Activated gamma-delta T cell treated with Interleukin-2 at 50 U/mL for 16 hours (primary cell): ENCODE results near the gene PLEKHA3.
"Not testable (repeated sequence)": the region's sequence is repeated elsewhere in the genome, so short reads cannot be mapped to it uniquely, and the experiment has no call there.

ENCODE experiments used
- DNase-seq: peaks from one replicate; pipeline ENCODE4 v3.0.0-alpha.2; 2020

The PLEKHA3 gene

GRCh38 chr2:178480227-178481181 is at the start of gene PLEKHA3:
Gene PLEKHA3, plus strand, starts transcription at chr2:178480457. Its CDS starts 413 bp downstream, at chr2:178480870.
- DNase-seq = peak; percentile 64

- no peak for DNase-seq
Measured at GRCh38 chr2:178436662-178437061, 43.6 kb upstream of the PLEKHA3 start.

DNA sequence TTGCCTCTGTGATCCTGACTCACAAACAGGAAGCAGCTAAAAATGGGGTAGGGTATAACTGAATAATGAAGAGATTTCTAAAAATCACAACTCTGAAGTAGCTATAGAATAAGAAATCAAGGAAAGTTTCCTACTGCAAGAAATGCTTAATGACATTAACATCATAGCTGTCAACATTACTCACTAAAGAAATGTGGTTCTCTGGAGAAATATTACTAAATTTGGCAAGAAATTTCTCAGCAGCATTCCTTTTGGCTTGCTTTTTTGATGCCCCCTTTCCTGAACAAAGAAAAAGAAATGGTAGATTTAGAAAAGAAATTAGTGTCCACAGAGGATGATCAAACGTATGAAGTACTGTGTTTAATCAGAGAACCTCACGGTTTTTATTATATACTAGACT is 38.8 kb upstream of the PLEKHA3 start:
- no peak for DNase-seq

DNA sequence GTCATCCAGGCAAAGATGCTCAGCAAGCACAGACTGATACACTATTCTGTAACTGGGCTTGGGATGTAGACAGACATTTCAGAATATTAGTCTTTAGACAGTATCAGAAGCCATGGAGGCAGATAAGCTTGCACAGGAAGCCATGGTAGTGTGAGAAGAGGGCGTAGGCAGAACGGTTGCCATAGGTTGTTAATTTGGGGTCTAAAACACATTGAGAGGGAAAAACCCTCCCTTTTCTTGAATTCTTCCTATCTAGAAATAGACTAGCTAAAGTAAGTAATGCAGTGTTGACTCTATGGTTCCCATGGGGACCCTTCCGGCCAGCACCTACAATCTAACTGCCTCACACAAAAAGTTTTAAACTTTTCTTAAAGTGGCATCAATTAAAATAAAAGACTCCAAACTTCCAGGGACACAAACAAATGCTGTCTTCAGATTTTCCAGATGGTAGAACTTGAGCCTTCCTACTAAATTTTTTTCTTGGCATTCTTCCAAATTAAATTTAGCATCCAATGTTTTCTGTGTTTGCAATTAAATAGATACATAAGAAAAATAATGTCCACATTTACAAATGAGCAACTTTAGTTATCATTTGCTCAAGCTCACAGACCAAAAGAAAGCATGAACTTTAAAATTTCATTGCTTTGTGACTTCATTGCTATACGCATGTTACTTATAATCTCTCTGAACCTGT is 31.1 kb upstream of the PLEKHA3 start:
- DNase-seq = no peak

DNA sequence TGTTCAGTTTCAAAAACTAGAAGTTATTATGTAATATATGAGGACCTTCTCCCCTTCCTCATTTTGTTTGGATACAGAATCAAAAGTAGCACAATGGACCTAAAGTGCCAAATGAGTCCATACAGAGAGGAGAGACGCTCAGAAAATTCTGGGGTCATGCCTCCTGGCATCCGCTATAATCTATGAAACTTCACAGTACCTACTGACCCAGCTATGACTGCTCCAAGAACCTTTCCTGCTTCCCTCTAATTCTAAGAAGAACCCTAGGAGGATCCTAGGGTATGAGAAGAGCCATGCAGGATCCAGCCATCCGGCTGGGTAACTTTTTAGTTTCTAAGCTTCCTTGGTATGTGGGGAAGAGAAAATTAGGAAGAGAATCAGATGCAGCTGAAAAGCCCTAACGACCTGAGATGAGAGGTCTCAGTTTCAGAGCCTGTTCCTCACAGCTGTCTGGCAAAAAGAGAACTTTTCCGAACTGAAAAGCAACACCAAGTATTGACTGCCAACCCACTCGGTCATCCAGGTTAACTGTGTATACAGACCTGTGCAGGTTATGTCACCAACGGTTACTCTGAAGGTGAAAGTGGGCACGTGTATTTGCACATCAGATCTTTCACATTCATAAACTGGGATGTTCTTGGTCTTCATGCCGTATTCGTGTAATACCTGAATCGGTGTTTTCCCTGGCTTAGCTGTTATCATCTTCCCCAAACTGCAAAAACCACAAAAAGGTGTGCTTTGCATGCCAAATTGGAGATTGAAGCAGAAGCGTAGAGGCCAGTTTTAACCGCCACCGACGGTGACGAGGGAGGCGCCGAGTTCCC is 30.3 kb upstream of the PLEKHA3 start:
- no peak for DNase-seq

- peak; percentile 69 for DNase-seq
Measured at GRCh38 chr2:178450524-178450773, 29.8 kb upstream of the PLEKHA3 start.

- DNase-seq = peak; percentile 94
Measured at GRCh38 chr2:178450774-178451525, 29.3 kb upstream of the PLEKHA3 start, which contains the start of the genes PJVK and PRKRA. Gene PJVK, plus strand, starts transcription at chr2:178451378. Its CDS starts 2,032 bp downstream, at chr2:178453410. Gene PRKRA, minus strand, starts transcription at chr2:178451175. Its CDS starts 145 bp downstream, at chr2:178451030.

- no peak for DNase-seq
Measured at GRCh38 chr2:178452334-178452733, 27.9 kb upstream of the PLEKHA3 start.

DNA sequence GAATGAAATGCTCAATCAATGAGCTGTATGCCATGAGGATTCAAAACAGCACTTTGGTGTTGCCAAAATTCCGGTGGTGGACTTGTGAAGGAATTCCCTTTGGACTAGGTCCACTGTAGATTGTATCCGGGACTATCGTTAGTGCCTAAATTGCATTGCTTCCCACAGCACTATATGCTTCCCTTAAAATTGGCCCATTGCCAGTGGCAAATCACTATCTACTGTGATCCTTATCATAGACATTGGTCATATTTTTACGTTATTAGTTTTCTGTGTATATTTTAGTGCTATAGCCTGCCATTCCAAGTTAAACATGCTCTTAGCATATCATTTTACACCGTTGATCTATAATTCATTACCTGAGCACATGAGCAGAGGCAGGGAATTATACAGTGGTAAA is 27.4 kb upstream of the PLEKHA3 start:
- DNase-seq = no peak

DNA sequence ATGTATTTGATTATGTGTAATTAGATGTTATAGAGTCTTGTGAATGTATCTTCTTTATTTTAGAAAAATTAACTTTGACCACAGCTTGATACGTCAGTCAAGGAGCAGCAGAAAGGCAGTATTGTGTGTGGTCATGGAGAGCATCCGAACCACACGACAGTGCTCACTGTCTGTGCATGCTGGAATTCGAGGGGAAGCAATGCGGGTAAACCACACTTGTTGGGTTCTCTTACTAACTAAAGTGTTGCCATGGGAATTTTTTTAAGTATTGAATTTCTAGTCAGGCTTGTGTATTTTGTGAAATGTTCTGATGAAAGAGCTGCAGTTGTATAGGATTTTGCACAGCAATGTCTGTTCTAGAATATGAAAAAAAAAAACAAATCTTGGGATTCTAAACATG is 24.3 kb upstream of the PLEKHA3 start:
- DNase-seq = no peak

DNA sequence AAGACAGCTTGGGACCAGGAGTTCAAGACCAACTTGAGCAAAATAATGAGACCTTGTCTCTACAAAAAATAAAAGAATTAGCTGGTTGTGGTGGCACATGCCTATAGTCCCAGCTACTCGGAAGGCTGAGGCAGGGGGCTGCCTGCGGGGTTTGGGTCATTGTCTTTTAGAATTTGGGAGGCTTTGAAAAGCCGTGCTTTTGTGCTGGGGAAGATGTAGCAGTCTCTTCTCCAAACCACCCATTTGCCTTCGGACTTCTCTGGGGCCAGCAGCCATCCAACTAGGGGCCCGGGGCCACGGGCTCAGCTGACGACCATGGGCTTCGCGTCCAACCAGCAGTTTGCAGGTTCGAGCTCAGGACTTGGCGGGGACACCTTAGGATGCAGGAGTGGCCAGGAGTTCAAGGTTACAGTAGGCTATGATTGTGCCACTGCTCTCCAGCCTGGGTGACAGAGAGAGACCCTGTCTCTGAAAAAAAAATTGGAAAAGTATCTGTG is 22.8 kb upstream of the PLEKHA3 start:
- no peak for DNase-seq

DNA sequence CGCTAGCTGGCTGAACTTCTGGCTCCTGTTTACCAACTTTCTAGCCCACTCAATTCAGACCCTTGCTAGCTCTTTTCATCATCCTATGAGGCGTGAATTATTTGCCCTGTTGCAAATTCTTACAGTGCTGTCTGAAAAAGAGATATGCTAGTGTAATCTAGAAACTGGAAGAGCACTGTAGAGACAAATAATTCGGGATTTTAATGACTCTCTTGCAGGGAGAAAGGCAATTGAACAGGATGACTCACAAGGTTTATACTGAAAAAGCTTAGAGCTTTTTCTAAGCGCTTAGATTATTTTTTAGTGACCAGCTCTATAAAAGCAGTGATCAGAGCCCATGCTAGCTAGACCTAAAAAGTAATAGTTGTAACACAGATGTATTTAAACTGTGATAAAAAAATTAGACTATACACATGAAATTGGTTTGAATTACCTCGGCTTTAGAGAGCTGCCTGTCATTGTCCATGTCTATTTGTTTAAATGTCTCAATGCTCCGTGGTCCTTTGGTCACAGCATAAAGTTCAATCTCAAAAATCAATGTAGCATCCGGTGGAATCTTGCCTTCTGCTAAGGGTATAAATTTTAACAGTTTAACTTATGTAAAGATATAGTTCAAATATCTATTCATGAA is 10.9 kb upstream of the PLEKHA3 start:
- DNase-seq = no peak

DNA sequence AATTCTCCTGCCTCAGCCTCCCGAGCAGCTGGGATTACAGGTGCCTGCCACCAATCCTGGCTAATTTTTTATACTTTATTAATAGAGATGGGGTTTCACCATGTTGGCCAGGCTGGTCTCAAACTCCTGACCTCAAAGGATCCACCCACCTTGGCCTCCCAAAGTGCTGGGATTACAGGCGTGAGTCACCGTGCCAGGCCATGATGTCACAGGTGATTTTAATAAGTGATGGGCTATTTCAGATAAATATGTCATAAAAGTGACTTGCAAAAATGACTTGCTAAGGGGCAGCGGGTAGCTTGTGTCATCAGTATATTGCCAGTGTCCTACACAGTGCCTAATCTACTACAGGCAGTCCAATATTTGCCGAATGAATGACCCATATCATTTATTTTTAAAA is 8.9 kb upstream of the PLEKHA3 start:
- not testable (repeated sequence) for DNase-seq

GRCh38 chr2:178473373-178473772 is 6.9 kb upstream of the PLEKHA3 start:
- no peak for DNase-seq

DNA sequence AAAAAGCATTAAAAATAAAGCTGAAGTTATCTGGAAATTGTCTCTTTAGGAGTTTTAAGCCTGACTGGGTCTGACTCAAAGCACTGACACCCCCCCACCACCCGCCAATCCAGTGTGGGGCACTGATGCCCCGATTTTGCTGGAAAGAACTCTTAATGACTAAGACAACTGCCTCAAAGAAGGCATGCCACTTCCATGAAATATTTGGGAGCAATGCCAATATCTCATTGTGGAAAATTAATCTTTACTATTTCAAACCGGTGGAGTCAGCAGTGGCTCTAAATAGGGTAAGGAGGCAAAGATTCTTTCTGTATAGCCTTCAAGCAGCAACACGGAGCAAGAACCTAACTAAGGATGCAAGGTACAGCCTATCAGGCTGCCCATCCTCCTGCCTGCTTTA is 6.3 kb upstream of the PLEKHA3 start:
- no peak for DNase-seq

GRCh38 chr2:178474560-178474959 is 5.7 kb upstream of the PLEKHA3 start:
- no peak for DNase-seq

GRCh38 chr2:178476477-178476876 is 3.8 kb upstream of the PLEKHA3 start:
- no peak for DNase-seq

DNA sequence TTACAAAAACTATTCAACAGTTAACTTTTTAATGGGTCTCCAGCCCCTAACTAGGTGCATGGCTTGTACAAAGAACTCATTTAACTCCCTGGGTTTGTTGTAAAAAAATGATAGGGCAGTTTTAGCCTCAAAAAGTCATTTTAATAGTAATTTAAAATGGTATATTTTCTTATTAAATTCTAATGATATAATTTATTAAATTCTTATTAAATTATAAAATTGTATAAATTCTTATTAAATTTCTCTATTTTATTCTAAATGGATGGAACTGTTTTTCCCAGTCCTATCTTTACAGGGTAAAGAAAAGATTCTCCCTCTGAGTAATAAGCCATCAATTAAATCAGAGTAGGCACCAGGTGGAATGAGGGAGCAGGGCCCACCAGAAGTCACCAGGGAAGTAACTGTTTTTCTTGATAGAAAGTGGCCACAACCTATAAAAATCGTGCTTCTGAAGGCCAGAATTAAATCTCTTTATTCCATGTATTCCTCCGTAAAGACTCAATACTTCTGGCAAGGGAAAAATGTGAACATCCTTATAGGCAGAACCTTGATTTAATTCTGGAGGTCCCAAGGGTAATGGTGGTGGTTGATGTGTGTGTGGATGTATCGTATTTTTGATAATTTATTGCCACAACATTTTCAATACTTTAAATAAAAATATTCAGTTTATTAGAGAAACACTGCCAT is 2.7 kb upstream of the PLEKHA3 start:
- no peak for DNase-seq

DNA sequence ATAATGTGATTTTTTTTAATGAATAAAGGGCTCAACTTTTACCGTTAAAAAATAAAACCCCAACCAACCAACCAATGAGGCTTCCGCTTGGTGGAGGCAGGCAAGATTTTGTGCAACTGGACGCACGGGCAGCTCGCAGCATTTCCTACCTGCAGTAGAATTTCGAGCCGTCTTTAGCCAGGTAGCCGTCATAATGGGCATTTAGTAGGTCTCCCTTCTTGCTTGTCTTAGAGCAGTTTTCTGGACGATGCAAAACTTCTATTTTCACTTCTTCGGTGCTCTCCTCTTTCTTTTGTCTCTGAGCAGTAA is 2.2 kb upstream of the PLEKHA3 start:
- no peak for DNase-seq

GRCh38 chr2:178478439-178479274 is 1.6 kb upstream of the PLEKHA3 start, which contains the start of gene FKBP7:
Gene FKBP7, minus strand, starts transcription at chr2:178478600. Its CDS starts 101 bp downstream, at chr2:178478499.
- DNase-seq = peak; percentile 80
